Measurements from ENCODE around the gene HPN. TPM values are rescaled to one million over a fixed set of nuclear protein-coding genes. Genes with fewer than 3 reads are reported as not detected.

HPN gene
- total RNA-seq, 2 donors from 2014 or later = 0.48 TPM; not detected in 1

- no peaks in the 10 kb centered on the region for H3K4me1 Mint-ChIP-seq
- H3K4me3 Mint-ChIP-seq = no peak overlapping the region
- H3K36me3 Mint-ChIP-seq (ENCODE audit: low read depth) = no peaks in the 10 kb centered on the region
- H3K27me3 Mint-ChIP-seq = no peaks in the 10 kb centered on the region
- peak overlapping the region; percentile 28 for H3K27ac Mint-ChIP-seq
- no peaks in the 10 kb centered on the region for H3K9me3 Mint-ChIP-seq
- ATAC-seq (replicated peaks) = peak; percentile 50
Measured at GRCh38 chr19:35063940-35064818, 22.7 kb downstream of the HPN start.

- no peaks in the 10 kb centered on the region for H3K27me3 Mint-ChIP-seq
- no peak overlapping the region for H3K4me3 Mint-ChIP-seq
- no peak overlapping the region for H3K27ac Mint-ChIP-seq
- ATAC-seq (replicated peaks) = no peak
- H3K4me1 Mint-ChIP-seq = no peaks in the 10 kb centered on the region
- H3K36me3 Mint-ChIP-seq (ENCODE audit: low read depth) = no peaks in the 10 kb centered on the region
- no peaks in the 10 kb centered on the region for H3K9me3 Mint-ChIP-seq
Measured at GRCh38 chr19:35065574-35065973, 24.1 kb downstream of the HPN start.

- no peak overlapping the region for H3K27ac Mint-ChIP-seq
- no peaks in the 10 kb centered on the region for H3K9me3 Mint-ChIP-seq
- no peaks in the 10 kb centered on the region for H3K36me3 Mint-ChIP-seq (ENCODE audit: low read depth)
- no peak overlapping the region for H3K4me3 Mint-ChIP-seq
- H3K27me3 Mint-ChIP-seq = no peaks in the 10 kb centered on the region
- no peak for ATAC-seq (replicated peaks)
- no peaks in the 10 kb centered on the region for H3K4me1 Mint-ChIP-seq
Measured at GRCh38 chr19:35066121-35066520, 24.6 kb downstream of the HPN start.

- H3K4me3 Mint-ChIP-seq = peak overlapping the region; percentile 69
- no peaks in the 10 kb centered on the region for H3K36me3 Mint-ChIP-seq (ENCODE audit: low read depth)
- H3K27ac Mint-ChIP-seq = peak overlapping the region; percentile 84
- no peaks in the 10 kb centered on the region for H3K9me3 Mint-ChIP-seq
- peak; percentile 96 for ATAC-seq (replicated peaks)
- no peaks in the 10 kb centered on the region for H3K4me1 Mint-ChIP-seq
- no peaks in the 10 kb centered on the region for H3K27me3 Mint-ChIP-seq
Measured at GRCh38 chr19:35066691-35067563, 25.4 kb downstream of the HPN start.

GRCh38 chr19:35068941-35069634, 27.6 kb downstream of the HPN start:
- no peaks in the 10 kb centered on the region for H3K4me1 Mint-ChIP-seq
- H3K27ac Mint-ChIP-seq = no peak overlapping the region
- no peaks in the 10 kb centered on the region for H3K9me3 Mint-ChIP-seq
- H3K27me3 Mint-ChIP-seq = no peaks in the 10 kb centered on the region
- ATAC-seq (replicated peaks) = no peak
- H3K4me3 Mint-ChIP-seq = no peak overlapping the region
- H3K36me3 Mint-ChIP-seq (ENCODE audit: low read depth) = no peaks in the 10 kb centered on the region

GRCh38 chr19:35069696-35070095, 28.2 kb downstream of the HPN start:
- no peak for ATAC-seq (replicated peaks)
- Mint-ChIP-seq H3K9me3 (no peaks in the 10 kb centered on the region), H3K4me3 (no peak overlapping the region), H3K4me1 (no peaks in the 10 kb centered on the region), H3K36me3 (ENCODE audit: low read depth) (no peaks in the 10 kb centered on the region), H3K27me3 (no peaks in the 10 kb centered on the region), H3K27ac (no peak overlapping the region)

GRCh38 chr19:35070471-35070870, 28.9 kb downstream of the HPN start:
- H3K4me3 Mint-ChIP-seq = no peak overlapping the region
- H3K4me1 Mint-ChIP-seq = peaks cover 5% of the 10 kb centered on the region
- no peaks in the 10 kb centered on the region for H3K36me3 Mint-ChIP-seq (ENCODE audit: low read depth)
- peaks cover 4% of the 10 kb centered on the region for H3K27me3 Mint-ChIP-seq
- no peaks in the 10 kb centered on the region for H3K9me3 Mint-ChIP-seq
- ATAC-seq (replicated peaks) = no peak
- no peak overlapping the region for H3K27ac Mint-ChIP-seq

- Mint-ChIP-seq H3K27ac (no peak overlapping the region), H3K4me1 (peaks cover 5% of the 10 kb centered on the region), H3K9me3 (no peaks in the 10 kb centered on the region), H3K36me3 (ENCODE audit: low read depth) (no peaks in the 10 kb centered on the region), H3K4me3 (no peak overlapping the region), H3K27me3 (peaks cover 4% of the 10 kb centered on the region)
- ATAC-seq (replicated peaks) = no peak
Measured at GRCh38 chr19:35073516-35073915, 32.0 kb downstream of the HPN start.

GRCh38 chr19:35073941-35074340, 32.4 kb downstream of the HPN start:
- Mint-ChIP-seq H3K4me1 (peaks cover 5% of the 10 kb centered on the region), H3K9me3 (no peaks in the 10 kb centered on the region), H3K27me3 (peaks cover 8% of the 10 kb centered on the region), H3K27ac (no peak overlapping the region), H3K36me3 (ENCODE audit: low read depth) (no peaks in the 10 kb centered on the region), H3K4me3 (no peak overlapping the region)
- no peak for ATAC-seq (replicated peaks)

GRCh38 chr19:35074426-35075201, 33.1 kb downstream of the HPN start:
- no peak overlapping the region for H3K27ac Mint-ChIP-seq
- H3K36me3 Mint-ChIP-seq (ENCODE audit: low read depth) = no peaks in the 10 kb centered on the region
- peaks cover 5% of the 10 kb centered on the region for H3K4me1 Mint-ChIP-seq
- ATAC-seq (replicated peaks) = no peak
- no peaks in the 10 kb centered on the region for H3K9me3 Mint-ChIP-seq
- no peak overlapping the region for H3K4me3 Mint-ChIP-seq
- peaks cover 8% of the 10 kb centered on the region for H3K27me3 Mint-ChIP-seq

GRCh38 chr19:35075202-35076025, 33.9 kb downstream of the HPN start:
- Mint-ChIP-seq H3K4me3 (no peak overlapping the region), H3K27ac (no peak overlapping the region), H3K36me3 (ENCODE audit: low read depth) (no peaks in the 10 kb centered on the region), H3K27me3 (peaks cover 8% of the 10 kb centered on the region), H3K4me1 (peaks cover 5% of the 10 kb centered on the region), H3K9me3 (no peaks in the 10 kb centered on the region)
- no peak for ATAC-seq (replicated peaks)

- H3K9me3 Mint-ChIP-seq = no peaks in the 10 kb centered on the region
- peaks cover 5% of the 10 kb centered on the region for H3K4me1 Mint-ChIP-seq
- H3K36me3 Mint-ChIP-seq (ENCODE audit: low read depth) = no peaks in the 10 kb centered on the region
- no peak overlapping the region for H3K4me3 Mint-ChIP-seq
- peaks cover 8% of the 10 kb centered on the region for H3K27me3 Mint-ChIP-seq
- ATAC-seq (replicated peaks) = no peak
- no peak overlapping the region for H3K27ac Mint-ChIP-seq
Measured at GRCh38 chr19:35076026-35076370, 34.5 kb downstream of the HPN start.

- H3K9me3 Mint-ChIP-seq = no peaks in the 10 kb centered on the region
- no peak overlapping the region for H3K27ac Mint-ChIP-seq
- H3K4me1 Mint-ChIP-seq = peaks cover 5% of the 10 kb centered on the region
- H3K36me3 Mint-ChIP-seq (ENCODE audit: low read depth) = no peaks in the 10 kb centered on the region
- H3K4me3 Mint-ChIP-seq = no peak overlapping the region
- ATAC-seq (replicated peaks) = no peak
- peaks cover 8% of the 10 kb centered on the region for H3K27me3 Mint-ChIP-seq
Measured at GRCh38 chr19:35076657-35077056, 35.1 kb downstream of the HPN start.
